Endodermal cell (in vitro differentiated cells): ENCODE results near the gene GDF7. TPM values are rescaled to one million over a fixed set of nuclear protein-coding genes. Genes with fewer than 3 reads are reported as not detected.

Experiments used
- DNase-seq: peaks from one replicate; pipeline ENCODE4 v3.0.0-alpha.2; 2017
- H3K27ac ChIP-seq: 2 replicates; pipeline ENCODE4 v1.5.1; 2013; ENCODE audit warnings: mild to moderate bottlenecking, low read depth, low read length, moderate library complexity
- H3K27me3 ChIP-seq: 2 replicates; pipeline ENCODE4 v1.6.1; 2013; ENCODE audit warnings: mild to moderate bottlenecking, low read length, moderate library complexity; ENCODE audit not compliant: insufficient read depth, control insufficient read depth, poor library complexity, severe bottlenecking
- H3K36me3 ChIP-seq: 2 replicates; pipeline ENCODE4 v1.7.0; 2013; ENCODE audit warnings: mild to moderate bottlenecking, low read length, moderate library complexity; ENCODE audit not compliant: control insufficient read depth, insufficient read depth
- H3K4me1 ChIP-seq: one replicate; pipeline ENCODE4 v1.7.0; 2013; ENCODE audit warnings: low read length; ENCODE audit not compliant: control insufficient read depth, insufficient read depth
- H3K4me3 ChIP-seq: 2 replicates; pipeline ENCODE4 v1.5.1; 2013; ENCODE audit warnings: mild to moderate bottlenecking, low read length, moderate library complexity
- H3K9ac ChIP-seq: 2 replicates; pipeline ENCODE4 v1.6.1; 2013; ENCODE audit warnings: mild to moderate bottlenecking, low read length, moderate library complexity; ENCODE audit not compliant: poor library complexity, severe bottlenecking; ENCODE audit errors: extremely low read depth
- H3K9me3 ChIP-seq: 2 replicates; pipeline ENCODE4 v1.6.1; 2013; ENCODE audit warnings: mild to moderate bottlenecking, low read length, moderate library complexity; ENCODE audit not compliant: control insufficient read depth
- H3K27ac Mint-ChIP-seq: 2 replicates; pipeline ENCODE4 v1.8.0; 2020; ENCODE audit warnings: mixed read lengths
- H3K27me3 Mint-ChIP-seq: 2 replicates; pipeline ENCODE4 v1.8.0; 2021; ENCODE audit warnings: mild to moderate bottlenecking, mixed read lengths; ENCODE audit not compliant: insufficient read depth
- H3K36me3 Mint-ChIP-seq: 2 replicates; pipeline ENCODE4 v1.8.0; 2020; ENCODE audit warnings: low read depth, mixed read lengths
- H3K4me1 Mint-ChIP-seq: 2 replicates; pipeline ENCODE4 v1.8.0; 2020; ENCODE audit warnings: mixed read lengths
- H3K4me3 Mint-ChIP-seq: 2 replicates; pipeline ENCODE4 v1.8.0; 2020; ENCODE audit warnings: mild to moderate bottlenecking, moderate library complexity, mixed read lengths
- H3K9me3 Mint-ChIP-seq: 2 replicates; pipeline ENCODE4 v1.8.0; 2020; ENCODE audit warnings: mild to moderate bottlenecking, mixed read lengths
- WGBS, 2 experiments: methylation state at CpG; one replicate each; pipeline versions ENCODE4 v1.1.5 to v1.1.7; 2013; ENCODE audit warnings: missing lambda C conversion rate in 2 of 2, mixed read lengths in 1 of 2; ENCODE audit not compliant: insufficient coverage in 1 of 2, insufficient read length in 1 of 2; 5-methylcytosine and 5-hydroxymethylcytosine counted together
- total RNA-seq, 2 donors: library from RNA; stranded (reverse); fragmentation: NEBNext Ultra II Directional in 1 of 2; extraction: Animal tissue kit (Norgen Biotek cat#: 25700) in 1 of 2; gene quantifications; 2 replicates in 1 of 2; 3 replicates in 1 of 2; pipeline ENCODE4 v1.2.1, GENCODE V29; 2021
- TF ChIP-seq, protein P1 (sequence below): fragments of 200-600 bp; sonication (generic); conservative IDR thresholded peaks from 2 replicates; pipeline ENCODE4 v1.5.0; 2021; ENCODE audit warnings: antibody characterized with exemption, mild to moderate bottlenecking

The GDF7 gene
- total RNA-seq, 2 donors from 2014 or later, result 0.07 to 0.09 TPM

DNA sequence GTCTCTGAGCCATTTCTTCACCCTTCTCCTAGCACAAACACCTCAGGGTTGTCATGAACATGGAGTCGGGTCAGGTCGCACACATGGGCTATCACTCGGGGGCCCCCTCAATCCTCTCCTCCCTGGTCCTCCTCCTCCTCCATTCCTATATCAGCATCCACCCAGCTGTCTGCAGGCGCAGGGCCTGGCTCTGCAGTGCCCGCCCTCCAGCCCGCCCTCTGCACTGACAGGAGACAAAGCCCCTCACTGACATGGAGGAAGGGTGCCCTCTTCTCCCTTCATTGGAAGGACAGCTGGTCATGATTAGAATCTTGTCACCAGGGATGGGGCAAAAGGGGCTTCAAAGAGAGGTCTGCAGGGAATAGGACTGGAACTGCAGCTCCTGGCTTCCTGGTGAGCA lies 37.8 kb upstream of the GDF7 start:
- TF ChIP-seq, protein P1, sequence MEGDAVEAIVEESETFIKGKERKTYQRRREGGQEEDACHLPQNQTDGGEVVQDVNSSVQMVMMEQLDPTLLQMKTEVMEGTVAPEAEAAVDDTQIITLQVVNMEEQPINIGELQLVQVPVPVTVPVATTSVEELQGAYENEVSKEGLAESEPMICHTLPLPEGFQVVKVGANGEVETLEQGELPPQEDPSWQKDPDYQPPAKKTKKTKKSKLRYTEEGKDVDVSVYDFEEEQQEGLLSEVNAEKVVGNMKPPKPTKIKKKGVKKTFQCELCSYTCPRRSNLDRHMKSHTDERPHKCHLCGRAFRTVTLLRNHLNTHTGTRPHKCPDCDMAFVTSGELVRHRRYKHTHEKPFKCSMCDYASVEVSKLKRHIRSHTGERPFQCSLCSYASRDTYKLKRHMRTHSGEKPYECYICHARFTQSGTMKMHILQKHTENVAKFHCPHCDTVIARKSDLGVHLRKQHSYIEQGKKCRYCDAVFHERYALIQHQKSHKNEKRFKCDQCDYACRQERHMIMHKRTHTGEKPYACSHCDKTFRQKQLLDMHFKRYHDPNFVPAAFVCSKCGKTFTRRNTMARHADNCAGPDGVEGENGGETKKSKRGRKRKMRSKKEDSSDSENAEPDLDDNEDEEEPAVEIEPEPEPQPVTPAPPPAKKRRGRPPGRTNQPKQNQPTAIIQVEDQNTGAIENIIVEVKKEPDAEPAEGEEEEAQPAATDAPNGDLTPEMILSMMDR, result no peak
- no peak overlapping the region for H3K4me3 Mint-ChIP-seq

DNA sequence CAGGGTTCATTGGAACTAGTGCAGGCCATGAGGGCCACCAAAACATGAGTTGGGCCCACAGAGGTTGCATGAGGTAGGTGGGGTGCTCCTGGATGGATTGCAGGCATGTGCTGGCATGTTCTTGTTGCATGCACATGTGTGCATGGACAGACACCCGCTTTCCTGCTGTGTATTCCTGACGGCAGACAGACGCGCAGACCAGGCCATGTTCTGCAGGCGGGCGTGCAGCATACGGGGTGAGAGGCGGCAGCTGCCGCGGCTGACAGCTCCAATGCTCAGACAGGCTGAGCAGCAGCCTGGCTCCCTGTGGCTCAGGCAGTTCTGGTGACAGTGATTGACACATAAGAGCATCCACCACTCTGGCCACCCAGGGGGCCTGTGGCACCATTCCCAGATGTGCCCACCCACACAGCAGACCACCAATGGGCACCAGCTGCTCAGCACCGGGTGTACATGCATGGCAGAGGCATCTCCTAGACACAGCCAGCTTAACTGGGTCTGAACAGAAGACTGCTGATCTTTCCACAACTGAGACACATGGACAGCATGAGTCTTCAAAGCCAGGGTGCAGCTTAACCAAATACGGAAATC lies 37.3 kb upstream of the GDF7 start:
- Mint-ChIP-seq H3K9me3 (no peaks in the 10 kb centered on the region), H3K4me3 (no peak overlapping the region), H3K27ac (no peak overlapping the region), H3K36me3 (peaks cover 3% of the 10 kb centered on the region), H3K4me1 (peaks cover 16% of the 10 kb centered on the region), H3K27me3 (no peaks in the 10 kb centered on the region)
- 89 to 98% methylated on average over 4 to 12 of the region's 12 CpGs for WGBS, 2 experiments
- TF ChIP-seq, protein P1, result no peak
- peaks cover 4% of the 10 kb centered on the region for H3K36me3 ChIP-seq
- no peak for DNase-seq
- no peaks in the 10 kb centered on the region for H3K4me1 ChIP-seq
- no peak overlapping the region for H3K4me3 ChIP-seq
- no peak overlapping the region for H3K27ac ChIP-seq
- no peak overlapping the region for H3K9ac ChIP-seq
- no peaks in the 10 kb centered on the region for H3K9me3 ChIP-seq
- H3K27me3 ChIP-seq, result no peaks in the 10 kb centered on the region

More for the DNA sequence above, 37.8 kb upstream of the GDF7 start:
- no peaks in the 10 kb centered on the region for H3K9me3 ChIP-seq
- H3K27me3 ChIP-seq, result no peaks in the 10 kb centered on the region
- no peak overlapping the region for H3K27ac ChIP-seq
- Mint-ChIP-seq H3K4me1 (peaks cover 16% of the 10 kb centered on the region), H3K9me3 (no peaks in the 10 kb centered on the region), H3K27me3 (no peaks in the 10 kb centered on the region), H3K36me3 (peaks cover 3% of the 10 kb centered on the region), H3K27ac (no peak overlapping the region)
- H3K9ac ChIP-seq, result no peak overlapping the region
- no peak overlapping the region for H3K4me3 ChIP-seq
- DNase-seq, result no peak
- 82% methylated on average over 6 of the region's 6 CpGs; no CpG with 5 or more reads in 1 of the 2 experiments for WGBS, 2 experiments
- peaks cover 4% of the 10 kb centered on the region for H3K36me3 ChIP-seq
- H3K4me1 ChIP-seq, result no peaks in the 10 kb centered on the region

DNA sequence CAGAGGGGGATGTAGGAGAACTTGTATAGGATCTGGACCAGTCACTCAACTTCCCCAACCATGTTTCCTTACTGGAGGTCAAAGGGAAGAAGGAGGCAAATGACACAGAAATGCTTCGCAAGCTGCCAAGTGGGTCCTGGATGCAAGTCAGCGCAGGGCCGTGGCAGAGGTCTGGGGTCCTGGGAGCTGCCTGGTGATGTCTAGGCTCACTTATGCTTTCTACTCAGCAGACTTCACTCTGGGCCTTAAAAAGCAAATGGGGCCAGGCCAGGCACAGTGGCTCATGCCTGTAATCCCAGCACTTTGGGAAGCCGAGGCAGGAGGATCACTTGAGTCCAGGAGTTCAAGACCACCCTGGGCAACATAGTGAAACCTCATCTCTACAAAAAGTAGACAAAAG lies 36.0 kb upstream of the GDF7 start:
- Mint-ChIP-seq H3K27me3 (no peaks in the 10 kb centered on the region), H3K4me1 (peaks cover 17% of the 10 kb centered on the region), H3K36me3 (peaks cover 4% of the 10 kb centered on the region), H3K4me3 (no peak overlapping the region), H3K27ac (no peak overlapping the region), H3K9me3 (no peaks in the 10 kb centered on the region)
- peaks cover 7% of the 10 kb centered on the region for H3K36me3 ChIP-seq
- H3K4me3 ChIP-seq, result no peak overlapping the region
- no peak overlapping the region for H3K9ac ChIP-seq
- H3K27ac ChIP-seq, result no peak overlapping the region
- no peak for DNase-seq
- H3K4me1 ChIP-seq, result no peaks in the 10 kb centered on the region
- no peaks in the 10 kb centered on the region for H3K27me3 ChIP-seq
- TF ChIP-seq, protein P1, result no peak
- WGBS, 2 experiments, result 91 to 94% methylated on average over 3 to 4 of the region's 4 CpGs
- H3K9me3 ChIP-seq, result no peaks in the 10 kb centered on the region
